Sigmoid colon (tissue), 7 donors: ENCODE data around the gene CCDC102A. TPM values are rescaled to one million over a fixed set of nuclear protein-coding genes. Genes with fewer than 3 reads are reported as not detected.

Experiments
- DNase-seq: peaks from one replicate; pipeline ENCODE4 v3.0.0-alpha.2; 2019
- H3K27ac ChIP-seq, 4 donors: fragments of 200-600 bp; sonication (generic); one replicate each; pipeline ENCODE4 v1.5.1; 2016 to 2019; ENCODE audit warnings: mild to moderate bottlenecking in 1 of 4
- H3K27me3 ChIP-seq, 3 donors: fragments of 200-600 bp; sonication (generic); one replicate each; pipeline ENCODE4 v1.5.1; 2019; ENCODE audit warnings: mild to moderate bottlenecking in 1 of 3
- H3K36me3 ChIP-seq, 4 donors: fragments of 200-600 bp; sonication (generic); one replicate each; pipeline ENCODE4 v1.5.1; 2016 to 2019
- H3K4me1 ChIP-seq, 4 donors: fragments of 200-600 bp; sonication (generic); one replicate each; pipeline ENCODE4 v1.5.1; 2017 to 2019
- H3K4me3 ChIP-seq, 4 donors: fragments of 200-600 bp; sonication (generic); one replicate each; pipeline ENCODE4 v1.5.1; 2017 to 2019; ENCODE audit warnings: mild to moderate bottlenecking in 2 of 4, moderate library complexity in 1 of 4
- H3K9me3 ChIP-seq, 4 donors: fragments of 200-600 bp in 3 of 4; sonication (generic) in 3 of 4; one replicate each; pipeline versions ENCODE4 v1.5.1 to v1.6.1; 2013 to 2019
- EP300 ChIP-seq, 4 donors: sonication (generic); formaldehyde crosslinking; IDR thresholded peaks; one replicate each; pipeline ENCODE4 v1.6.1; 2017; ENCODE audit warnings: antibody characterized with exemption in 4 of 4
- POLR2A ChIP-seq, 2 donors: fragments of 450-650 bp; IDR thresholded peaks; one replicate each; pipeline ENCODE4 v1.6.1; 2016; ENCODE audit warnings: antibody characterized with exemption in 2 of 2, mild to moderate bottlenecking in 2 of 2, moderate library complexity in 2 of 2
- POLR2AphosphoS5 ChIP-seq, 4 donors: sonication (generic); formaldehyde crosslinking; IDR thresholded peaks; one replicate each; pipeline ENCODE4 v1.6.1; 2017; ENCODE audit warnings: antibody characterized with exemption in 4 of 4
- WGBS, 2 donors: extraction: QIAGEN DNeasy Blood & Tissue Kit; methylation state at CpG; one replicate each; pipeline ENCODE4 v1.1.7; 2013; 5-methylcytosine and 5-hydroxymethylcytosine counted together
- intact Hi-C: fragments of 100-400 bp; cut with DNase I; formaldehyde crosslinking; loops from one replicate; pipeline ENCODE4 v1.15.1; 2023
- polyA plus RNA-seq, 3 donors: library from polyadenylated mRNA; stranded (reverse); fragments of 200-250 nt; gene quantifications; one replicate each; pipeline ENCODE4 v1.2.3, GENCODE V29; 2013
- total RNA-seq, 4 donors: library from RNA; depleted of rRNA; stranded (reverse); fragments of >200 nt; gene quantifications; one replicate each; pipeline ENCODE4 v1.1.0, GENCODE V29; 2016
- TF ChIP-seq, protein P1 (sequence below), 4 experiments: fragments of 450-650 bp in 3 of 4; fragments of 200-600 bp in 1 of 4; IDR thresholded peaks; one replicate each; pipeline ENCODE4 v1.5.1; 2016 to 2019; ENCODE audit warnings: antibody characterized with exemption in 4 of 4, mild to moderate bottlenecking in 3 of 4, moderate library complexity in 2 of 4
- donor health status: healthy with polysubstance abuse.
- donor health status: Bipolar disorder and iron deficiency.
- donor health status: healthy.

CCDC102A gene
- total and polyA plus RNA-seq, 7 donors: 1.6 to 46.8 (median 17.8) TPM

DNA sequence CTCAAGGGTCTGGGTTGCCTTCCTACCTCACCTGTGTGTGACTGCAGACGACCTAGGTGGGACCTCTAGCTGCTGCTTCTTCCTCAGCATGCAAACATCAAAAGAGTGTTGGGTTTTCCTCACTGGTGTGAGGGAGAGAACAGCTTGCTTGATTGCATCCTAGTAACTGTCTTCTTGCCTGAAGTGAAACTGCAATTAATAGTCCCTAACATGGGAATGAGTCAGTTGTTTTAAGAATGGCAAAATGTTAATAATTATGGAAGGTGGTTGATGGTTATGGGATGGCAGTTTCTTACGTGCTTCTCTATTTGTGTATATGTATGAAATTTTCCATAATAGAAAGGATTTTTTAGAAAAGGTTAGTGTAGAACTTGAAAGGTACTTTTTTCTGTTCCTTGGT is 68.0 kb downstream of the CCDC102A start:
- Histone ChIP-seq H3K36me3 (peaks cover 43 to 94% (median 59%) of the 10 kb centered on the region in 4 donors), H3K9me3 (no peaks in the 10 kb centered on the region), H3K4me1 (peaks cover 0 to 28% (median 25%) of the 10 kb centered on the region in 4 donors), H3K4me3 (no peak overlapping the region), H3K27me3 (no peaks in the 10 kb centered on the region), H3K27ac (no peak overlapping the region)
- DNase-seq: no peak
- no peak for TF ChIP-seq POLR2AphosphoS5 (IDR thresholded peaks at IDR 0.05)
- WGBS, 2 donors: 88 to 92% methylated on average over 2 of the region's 2 CpGs
- intact Hi-C loops: loop anchor here (10.0 kb wide), 1 partner anchor 1166 kb away; no protein-coding TSS in a partner anchor

DNA sequence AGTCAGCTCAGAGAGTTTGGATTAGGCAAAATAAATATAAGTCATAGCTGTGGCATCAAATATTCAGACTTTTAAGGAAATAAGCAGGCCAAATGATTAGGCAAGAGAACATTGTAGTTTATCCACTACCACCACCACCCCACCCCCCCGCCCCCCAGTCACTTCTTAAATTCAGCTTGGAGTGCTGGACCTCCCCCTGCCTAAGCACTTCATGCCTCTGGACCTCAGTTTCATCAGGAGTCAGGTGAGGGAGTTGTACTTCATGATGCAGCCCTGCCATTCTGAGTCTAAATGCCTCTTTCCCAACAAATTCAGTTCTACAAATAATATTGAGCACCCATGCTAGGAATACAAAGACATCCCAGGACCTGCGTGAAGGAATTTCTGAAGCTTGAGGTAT is 71.8 kb downstream of the CCDC102A start:
- intact Hi-C loops: loop anchor here (5.0 to 10.0 kb wide), 2 partner anchors 53 to 1170 kb away; no protein-coding TSS in a partner anchor
- no peak for DNase-seq
- no peaks in the 10 kb centered on the region for H3K27me3 ChIP-seq
- TF ChIP-seq, protein P1, sequence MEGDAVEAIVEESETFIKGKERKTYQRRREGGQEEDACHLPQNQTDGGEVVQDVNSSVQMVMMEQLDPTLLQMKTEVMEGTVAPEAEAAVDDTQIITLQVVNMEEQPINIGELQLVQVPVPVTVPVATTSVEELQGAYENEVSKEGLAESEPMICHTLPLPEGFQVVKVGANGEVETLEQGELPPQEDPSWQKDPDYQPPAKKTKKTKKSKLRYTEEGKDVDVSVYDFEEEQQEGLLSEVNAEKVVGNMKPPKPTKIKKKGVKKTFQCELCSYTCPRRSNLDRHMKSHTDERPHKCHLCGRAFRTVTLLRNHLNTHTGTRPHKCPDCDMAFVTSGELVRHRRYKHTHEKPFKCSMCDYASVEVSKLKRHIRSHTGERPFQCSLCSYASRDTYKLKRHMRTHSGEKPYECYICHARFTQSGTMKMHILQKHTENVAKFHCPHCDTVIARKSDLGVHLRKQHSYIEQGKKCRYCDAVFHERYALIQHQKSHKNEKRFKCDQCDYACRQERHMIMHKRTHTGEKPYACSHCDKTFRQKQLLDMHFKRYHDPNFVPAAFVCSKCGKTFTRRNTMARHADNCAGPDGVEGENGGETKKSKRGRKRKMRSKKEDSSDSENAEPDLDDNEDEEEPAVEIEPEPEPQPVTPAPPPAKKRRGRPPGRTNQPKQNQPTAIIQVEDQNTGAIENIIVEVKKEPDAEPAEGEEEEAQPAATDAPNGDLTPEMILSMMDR (IDR thresholded peaks at IDR 0.05): no peak
- TF ChIP-seq POLR2AphosphoS5 (IDR thresholded peaks at IDR 0.05): no peak
- TF ChIP-seq EP300 (IDR thresholded peaks at IDR 0.05): no peak
- no peak for TF ChIP-seq POLR2A (IDR thresholded peaks at IDR 0.05)
- no peak overlapping the region for H3K27ac ChIP-seq
- no peaks in the 10 kb centered on the region for H3K9me3 ChIP-seq
- 95 to 98% methylated on average over 2 of the region's 2 CpGs for WGBS, 2 donors
- peaks cover 0 to 25% (median 21%) of the 10 kb centered on the region in 4 donors for H3K4me1 ChIP-seq
- H3K4me3 ChIP-seq: no peak overlapping the region
- H3K36me3 ChIP-seq: peaks cover 25 to 76% (median 50%) of the 10 kb centered on the region in 4 donors

DNA sequence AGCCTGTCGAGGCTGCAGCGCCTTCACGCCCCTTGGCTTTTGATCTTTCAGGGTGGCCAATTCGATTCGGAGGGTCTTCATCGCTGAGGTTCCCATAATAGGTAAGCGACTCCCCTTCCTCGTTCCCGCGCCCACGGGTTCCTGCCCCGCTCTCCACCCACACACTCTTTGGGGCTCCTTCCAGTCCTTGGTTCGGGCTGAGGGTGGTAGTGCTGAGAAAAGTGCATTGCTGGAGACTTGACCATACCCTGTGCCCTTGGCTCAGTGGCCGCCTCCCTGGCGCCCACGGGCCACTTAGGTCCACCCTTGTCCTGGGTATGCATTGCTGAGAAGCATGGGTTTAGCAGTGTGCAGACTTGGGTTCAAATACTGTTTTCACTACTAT is 73.4 kb downstream of the CCDC102A start:
- peaks cover 11 to 76% (median 43%) of the 10 kb centered on the region in 4 donors for H3K36me3 ChIP-seq
- H3K4me3 ChIP-seq: peak overlapping the region; percentile 93 to 99 (median 98)
- no peaks in the 10 kb centered on the region for H3K27me3 ChIP-seq
- TF ChIP-seq, protein P1 (IDR thresholded peaks at IDR 0.05): no peak
- TF ChIP-seq EP300 (IDR thresholded peaks at IDR 0.05): no peak
- no peak for TF ChIP-seq POLR2A (IDR thresholded peaks at IDR 0.05)
- TF ChIP-seq POLR2AphosphoS5 (IDR thresholded peaks at IDR 0.05): no peak
- intact Hi-C loops: loop anchor here (2.0 to 10.0 kb wide), 3 partner anchors 16 to 1172 kb away; partner anchors contain the start of genes CIAPIN1 and COQ9
- 0 to 1% methylated on average over 16 of the region's 16 CpGs for WGBS, 2 donors
- peaks cover 0 to 25% (median 21%) of the 10 kb centered on the region in 4 donors for H3K4me1 ChIP-seq
- DNase-seq: no peak
- H3K9me3 ChIP-seq: no peaks in the 10 kb centered on the region
- H3K27ac ChIP-seq: peak overlapping the region; percentile 87 to 92 (median 90)

DNA sequence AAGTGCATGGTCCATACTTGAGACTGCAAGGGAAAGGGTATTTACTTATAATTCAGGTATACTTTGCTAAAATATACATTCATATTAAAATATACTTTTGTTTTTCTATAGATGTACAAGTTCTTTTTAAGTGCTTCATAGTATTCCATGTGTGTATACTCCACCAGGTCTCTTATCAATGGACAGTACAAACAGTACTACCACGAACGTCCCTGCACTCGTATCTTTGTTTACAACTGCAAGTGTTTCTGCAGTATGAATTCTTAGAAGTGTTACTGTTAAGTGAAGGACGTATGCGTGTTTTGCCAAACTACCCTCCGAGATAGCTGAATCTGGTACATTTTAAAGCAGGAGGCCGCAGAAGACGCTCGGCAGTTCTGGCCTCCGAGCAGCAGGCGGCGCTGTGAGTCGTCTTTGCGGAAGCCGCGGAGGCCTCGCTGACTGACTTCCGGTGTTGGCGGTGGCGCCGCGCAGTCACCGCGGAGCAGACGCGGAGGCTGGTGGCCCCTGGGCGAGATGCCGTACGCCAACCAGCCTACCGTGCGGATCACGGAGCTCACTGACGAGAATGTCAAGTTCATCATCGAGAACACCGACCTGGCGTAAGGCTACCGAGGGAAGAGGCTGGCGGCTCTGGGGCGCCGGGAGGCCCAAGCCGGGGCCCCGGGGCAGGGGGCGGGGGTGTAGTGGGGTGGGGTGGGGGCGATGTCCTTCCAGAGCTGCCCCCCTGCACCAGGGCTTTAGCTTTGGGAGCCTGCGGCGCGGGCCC is 74.0 kb downstream of the CCDC102A start, which contains the start of gene POLR2C:
Gene POLR2C (plus strand): TSS at position 471 of the 769 bp plus-strand sequence. CDS start 46 bp downstream, at position 517.
- Histone ChIP-seq H3K36me3 (peaks cover 10 to 76% (median 41%) of the 10 kb centered on the region in 4 donors), H3K9me3 (no peaks in the 10 kb centered on the region), H3K27ac (peak within 1 kb of the TSS; percentile 87 to 92 (median 90)), H3K4me3 (peak within 1 kb of the TSS; percentile 93 to 99 (median 98)), H3K27me3 (no peaks in the 10 kb centered on the region), H3K4me1 (peaks cover 0 to 25% (median 21%) of the 10 kb centered on the region in 4 donors)
- DNase-seq: peak; percentile 93
- WGBS, 2 donors: 1 to 2% methylated on average over 47 of the region's 47 CpGs
- TF ChIP-seq EP300 (IDR thresholded peaks at IDR 0.05) (no peak), POLR2A (IDR thresholded peaks at IDR 0.05) (peak; percentile 88 to 94), POLR2AphosphoS5 (IDR thresholded peaks at IDR 0.05) (peak; percentile 95 to 100 (median 98))
- TF ChIP-seq, protein P1 (IDR thresholded peaks at IDR 0.05): peak; percentile 86 to 95 (median 94)
- intact Hi-C loops: loop anchor here (2.0 to 10.0 kb wide), 3 partner anchors 16 to 1172 kb away; partner anchors contain the start of genes CIAPIN1 and COQ9

Other genes with a start within 250 kb of the CCDC102A start
- gene CCL22, start 177.8 kb downstream of the CCDC102A start, total RNA-seq: not detected
- gene CCL22, start 177.8 kb downstream of the CCDC102A start, polyA plus RNA-seq: 1 to 10 TPM in 1 of 3 donors, not detected in 2; 2.9 TPM
- 10 to 100 TPM in 1 of 4 donors, 1 to 10 TPM in 3; 3.5 to 18.6 (median 6.7) TPM for gene CX3CL1, start 164.1 kb downstream of the CCDC102A start, total RNA-seq
- 10 to 100 TPM in 1 of 3 donors, under 1 TPM in 2; 0.23 to 11.1 (median 0.60) TPM for gene CX3CL1, start 164.1 kb downstream of the CCDC102A start, polyA plus RNA-seq
- not detected for gene CCL17, start 131.8 kb downstream of the CCDC102A start, total RNA-seq
- 1 to 10 TPM in 1 of 3 donors, not detected in 2; 7.6 TPM for gene CCL17, start 131.8 kb downstream of the CCDC102A start, polyA plus RNA-seq
- 10 to 100 TPM; 17.1 to 22.5 (median 20.1) TPM for gene CIAPIN1, start 89.2 kb downstream of the CCDC102A start, total RNA-seq
- gene CIAPIN1, start 89.2 kb downstream of the CCDC102A start, polyA plus RNA-seq: 10 to 100 TPM; 34.8 to 46.2 (median 45.2) TPM
- gene COQ9, start 89.1 kb downstream of the CCDC102A start, total RNA-seq: 10 to 100 TPM; 61.4 to 74.5 (median 71.3) TPM
- gene COQ9, start 89.1 kb downstream of the CCDC102A start, polyA plus RNA-seq: 100 to 1,000 TPM in 2 of 3 donors, 10 to 100 TPM in 1; 91.6 to 154 (median 123) TPM
- 100 to 1,000 TPM in 2 of 4 donors, 10 to 100 TPM in 2; 60.7 to 141 (median 101) TPM for gene POLR2C, start 73.9 kb downstream of the CCDC102A start, total RNA-seq
- 10 to 100 TPM; 52.3 to 77.7 (median 60.1) TPM for gene POLR2C, start 73.9 kb downstream of the CCDC102A start, polyA plus RNA-seq
- 10 to 100 TPM in 2 of 4 donors, 1 to 10 TPM in 2; 3.9 to 21.8 (median 10.1) TPM for gene DOK4, start 50.1 kb downstream of the CCDC102A start, total RNA-seq
- 100 to 1,000 TPM; 102 to 147 (median 103) TPM for gene DOK4, start 50.1 kb downstream of the CCDC102A start, polyA plus RNA-seq
- gene ADGRG5, start 6.1 kb upstream of the CCDC102A start, total RNA-seq: under 1 TPM in 1 of 4 donors, not detected in 3; 0.36 TPM
- gene ADGRG5, start 6.1 kb upstream of the CCDC102A start, polyA plus RNA-seq: 1 to 10 TPM in 1 of 3 donors, under 1 TPM in 2; 0.60 to 4.0 (median 0.69) TPM
- gene ADGRG1, start 92.1 kb upstream of the CCDC102A start, total RNA-seq: 1 to 10 TPM; 5.0 to 8.0 (median 6.7) TPM
- gene ADGRG1, start 92.1 kb upstream of the CCDC102A start, polyA plus RNA-seq: 10 to 100 TPM in 1 of 3 donors, 1 to 10 TPM in 2; 5.3 to 36.3 (median 7.8) TPM
- 1 to 10 TPM; 3.0 to 6.6 (median 4.9) TPM for gene ADGRG3, start 131.7 kb upstream of the CCDC102A start, total RNA-seq
- gene ADGRG3, start 131.7 kb upstream of the CCDC102A start, polyA plus RNA-seq: 1 to 10 TPM in 2 of 3 donors, under 1 TPM in 1; 0.69 to 3.6 (median 2.4) TPM
- gene DRC7, start 158.2 kb upstream of the CCDC102A start, total RNA-seq: not detected
- not detected for gene DRC7, start 158.2 kb upstream of the CCDC102A start, polyA plus RNA-seq
- 10 to 100 TPM in 2 of 4 donors, 1 to 10 TPM in 2; 4.3 to 15.0 (median 10.1) TPM for gene KATNB1, start 199.2 kb upstream of the CCDC102A start, total RNA-seq
- gene KATNB1, start 199.2 kb upstream of the CCDC102A start, polyA plus RNA-seq: 10 to 100 TPM in 2 of 3 donors, 1 to 10 TPM in 1; 8.6 to 18.6 (median 10.8) TPM